Osteocyte (in vitro differentiated cells): ENCODE data around the gene DAB2IP. TPM values are rescaled to one million over a fixed set of nuclear protein-coding genes. Genes with fewer than 3 reads are reported as not detected.

Experiments used
- DNase-seq: peaks from one replicate; pipeline ENCODE4 v3.0.0; 2021; ENCODE audit warnings: mixed read lengths; ENCODE audit not compliant: unreplicated experiment; ENCODE audit errors: extremely low spot score
- H3K27ac Mint-ChIP-seq: one replicate; pipeline ENCODE4 v1.8.0; 2021; ENCODE audit warnings: mild to moderate bottlenecking, mixed read lengths; ENCODE audit not compliant: unreplicated experiment
- H3K27me3 Mint-ChIP-seq: one replicate; pipeline ENCODE4 v1.8.0; 2021; ENCODE audit warnings: mixed read lengths; ENCODE audit not compliant: unreplicated experiment
- H3K36me3 Mint-ChIP-seq: one replicate; pipeline ENCODE4 v1.8.0; 2021; ENCODE audit warnings: mixed read lengths; ENCODE audit not compliant: unreplicated experiment
- H3K4me1 Mint-ChIP-seq: one replicate; pipeline ENCODE4 v1.8.0; 2021; ENCODE audit warnings: mixed read lengths; ENCODE audit not compliant: unreplicated experiment
- H3K4me3 Mint-ChIP-seq: one replicate; pipeline ENCODE4 v1.8.0; 2021; ENCODE audit warnings: mild to moderate bottlenecking, moderate library complexity, mixed read lengths; ENCODE audit not compliant: unreplicated experiment
- H3K9me3 Mint-ChIP-seq: one replicate; pipeline ENCODE4 v1.8.0; 2021; ENCODE audit warnings: mixed read lengths; ENCODE audit not compliant: unreplicated experiment
- CTCF ChIP-seq: fragments of 200-600 bp; sonication (generic); IDR thresholded peaks from 2 replicates; pipeline ENCODE4 v1.5.0; 2021; ENCODE audit warnings: antibody characterized with exemption, mild to moderate bottlenecking, moderate library complexity
- total RNA-seq: library from RNA; stranded (reverse); gene quantifications from 2 replicates; pipeline ENCODE4 v1.2.1, GENCODE V29; 2021

DAB2IP gene
- total RNA-seq, 1 donor from 2014 or later = 43.6 TPM

GRCh38 chr9:121821326-121821725 is 169.9 kb downstream of the DAB2IP start:
- no peak for TF ChIP-seq CTCF
- Mint-ChIP-seq H3K36me3 (peaks cover 2% of the 10 kb centered on the region), H3K4me3 (no peak overlapping the region), H3K27me3 (peaks cover 4% of the 10 kb centered on the region), H3K9me3 (no peaks in the 10 kb centered on the region), H3K27ac (no peak overlapping the region), H3K4me1 (peaks cover 7% of the 10 kb centered on the region)
- peak; percentile 62 for DNase-seq

GRCh38 chr9:121822093-121823085 is 171.0 kb downstream of the DAB2IP start:
- TF ChIP-seq CTCF = no peak
- H3K27ac Mint-ChIP-seq = no peak overlapping the region
- peaks cover 7% of the 10 kb centered on the region for H3K4me1 Mint-ChIP-seq
- peak; percentile 72 for DNase-seq
- no peak overlapping the region for H3K4me3 Mint-ChIP-seq
- no peaks in the 10 kb centered on the region for H3K9me3 Mint-ChIP-seq
- no peaks in the 10 kb centered on the region for H3K27me3 Mint-ChIP-seq
- H3K36me3 Mint-ChIP-seq = peaks cover 2% of the 10 kb centered on the region

GRCh38 chr9:121823451-121824169 is 172.2 kb downstream of the DAB2IP start:
- Mint-ChIP-seq H3K4me3 (no peak overlapping the region), H3K9me3 (no peaks in the 10 kb centered on the region), H3K4me1 (peaks cover 7% of the 10 kb centered on the region), H3K27ac (no peak overlapping the region), H3K27me3 (no peaks in the 10 kb centered on the region), H3K36me3 (peaks cover 2% of the 10 kb centered on the region)
- DNase-seq = peak; percentile 54
- no peak for TF ChIP-seq CTCF

GRCh38 chr9:121824651-121825030 is 173.2 kb downstream of the DAB2IP start:
- no peak overlapping the region for H3K4me3 Mint-ChIP-seq
- peaks cover 7% of the 10 kb centered on the region for H3K4me1 Mint-ChIP-seq
- H3K27me3 Mint-ChIP-seq = no peaks in the 10 kb centered on the region
- DNase-seq = peak; percentile 38
- H3K9me3 Mint-ChIP-seq = no peaks in the 10 kb centered on the region
- TF ChIP-seq CTCF = no peak
- H3K36me3 Mint-ChIP-seq = peaks cover 2% of the 10 kb centered on the region
- no peak overlapping the region for H3K27ac Mint-ChIP-seq
